A549 (cell line): ENCODE results near the gene ABCB1. TPM values are rescaled to one million over a fixed set of nuclear protein-coding genes. Genes with fewer than 3 reads are reported as not detected.

ENCODE experiments used
- ATAC-seq, 2 experiments: fragments of 200-7000 bp in 1 of 2; fragments of >200 bp in 1 of 2; cut with Nextera tagmentation in 1 of 2; cut with Tn5 transposase in 1 of 2; 3 replicates each; pipeline versions ENCODE4 v1.8.0 to v1.9.1; 2018 to 2020; ENCODE audit warnings: mild to moderate bottlenecking in 1 of 2, moderate library complexity in 1 of 2
- CTCF ChIA-PET: fragments of 300-600 bp; sonication (Branson Sonifier 250); formaldehyde crosslinking; extraction: SDS; loops from one replicate; lab custom pipeline; 2021; ENCODE audit warnings: antibody characterized with exemption, inconsistent platforms; lab: Yijun Ruan, JAX
- POLR2A ChIA-PET: fragments of 350-600 bp; formaldehyde crosslinking; extraction: SDS; loops from one replicate; lab custom pipeline; 2021; ENCODE audit warnings: antibody characterized with exemption, inconsistent platforms; lab: Yijun Ruan, JAX
- DNase-seq, 2 experiments: peaks; one replicate each; pipeline versions ENCODE4 v3.0.0 to v3.0.0-alpha.2; 2011 to 2016; ENCODE audit warnings: low read depth in 1 of 2, low spot score in 1 of 2
- FAIRE-seq: peaks from 2 replicates; lab custom pipeline; 2011; peaks lifted over from hg19 to GRCh38; lab: Jason Lieb, UNC
- H3K27ac ChIP-seq, 2 experiments: fragments of >200 bp; sonication (Bioruptor Twin); formaldehyde crosslinking; 3 replicates each; pipeline ENCODE4 v1.5.1; 2016 to 2017
- H3K4me1 ChIP-seq: fragments of >200 bp; sonication (Bioruptor Twin); formaldehyde crosslinking; 3 replicates; pipeline ENCODE4 v1.6.1; 2016
- H3K4me2 ChIP-seq: fragments of >200 bp; sonication (Bioruptor Twin); formaldehyde crosslinking; 3 replicates; pipeline ENCODE4 v1.6.1; 2016
- H3K4me3 ChIP-seq: fragments of >200 bp; sonication (Bioruptor Twin); formaldehyde crosslinking; 3 replicates; pipeline ENCODE4 v1.5.1; 2016
- H3K9me3 ChIP-seq: fragments of >200 bp; sonication (Bioruptor Twin); formaldehyde crosslinking; 3 replicates; pipeline ENCODE4 v1.6.1; 2016
- CBX8 ChIP-seq: fragments of 200-600 bp; sonication (generic); IDR thresholded peaks from 2 replicates; pipeline ENCODE4 v1.6.1; 2016
- CHD2 ChIP-seq: fragments of 150-350 bp; IDR thresholded peaks from 2 replicates; pipeline ENCODE4 v1.6.1; 2014; ENCODE audit warnings: low read length; ENCODE audit not compliant: partially characterized antibody
- EHMT2 ChIP-seq: fragments of 200-600 bp; sonication (generic); IDR thresholded peaks from 2 replicates; pipeline ENCODE4 v1.6.1; 2016; ENCODE audit warnings: antibody characterized with exemption, low read depth, mild to moderate bottlenecking, moderate library complexity
- FOSB ChIP-seq: fragments of 250-450 bp; sonication (Bioruptor Pico); IDR thresholded peaks from 2 replicates; pipeline ENCODE4 v1.5.0; 2020; ENCODE audit warnings: mild to moderate bottlenecking, moderate library complexity
- FOXS1 ChIP-seq: fragments of 250-450 bp; sonication (Bioruptor Pico); IDR thresholded peaks from 2 replicates; pipeline ENCODE4 v1.5.0; 2020; ENCODE audit warnings: mild to moderate bottlenecking, moderate library complexity
- KDM5A ChIP-seq: fragments of 200-600 bp; sonication (generic); IDR thresholded peaks from 2 replicates; pipeline ENCODE4 v1.6.1; 2016; ENCODE audit warnings: antibody characterized with exemption, mild to moderate bottlenecking
- MAZ ChIP-seq: fragments of 150-350 bp; IDR thresholded peaks from 2 replicates; pipeline ENCODE4 v1.6.1; 2014; ENCODE audit warnings: antibody characterized with exemption, low read depth, low read length, borderline replicate concordance
- NPAS2 ChIP-seq: fragments of 250-450 bp; sonication (Bioruptor Pico); IDR thresholded peaks from 2 replicates; pipeline ENCODE4 v1.8.0; 2022; ENCODE audit warnings: mild to moderate bottlenecking, moderate library complexity, borderline replicate concordance
- NR3C1 ChIP-seq: fragments of >200 bp; sonication (Bioruptor Twin); formaldehyde crosslinking; IDR thresholded peaks from 3 replicates; pipeline ENCODE4 v1.6.1; 2017
- POLR2AphosphoS2 ChIP-seq: conservative IDR thresholded peaks from 2 replicates; pipeline ENCODE4 v1.6.1; 2012; ENCODE audit warnings: low read length, improper control_type of control experiment, inconsistent platforms
- RNF2 ChIP-seq: fragments of 200-600 bp; sonication (generic); IDR thresholded peaks from 2 replicates; pipeline ENCODE4 v1.6.1; 2016; ENCODE audit warnings: low read depth, mild to moderate bottlenecking, antibody characterized with exemption, moderate library complexity, borderline replicate concordance
- SREBF2 ChIP-seq: fragments of 450-650 bp; IDR thresholded peaks from 2 replicates; pipeline ENCODE4 v1.6.1; 2014; ENCODE audit warnings: mild to moderate bottlenecking, moderate library complexity
- TP53 ChIP-seq: fragments of 250-450 bp; sonication (Bioruptor Pico); IDR thresholded peaks from 2 replicates; pipeline ENCODE4 v1.5.0; 2021; ENCODE audit warnings: mild to moderate bottlenecking, moderate library complexity
- WGBS: methylation state at CpG from one replicate; pipeline ENCODE4 v1.1.6; 2017; ENCODE audit errors: missing lambda C conversion rate; 5-methylcytosine and 5-hydroxymethylcytosine counted together
- polyA plus RNA-seq, 4 experiments: library from polyadenylated mRNA; depleted of rRNA in 3 of 4; stranded (reverse); fragments of >200 nt; fragmentation: RNase III in 1 of 4; extraction: RNeasy Plus Mini Kit Qiagen cat#74134 plus additional on column Dnase treatment in 1 of 4; gene quantifications; 2 replicates in 3 of 4; 3 replicates in 1 of 4; pipeline ENCODE4 v1.2.3, GENCODE V29; 2011 to 2017
- TF ChIP-seq, protein P1 (sequence below): fragments of 150-350 bp; IDR thresholded peaks from 2 replicates; pipeline ENCODE4 v1.6.1; 2014; ENCODE audit warnings: low read depth, mild to moderate bottlenecking, low read length
- TF ChIP-seq, protein P2 (sequence below): fragments of 250-450 bp; sonication (Bioruptor Pico); IDR thresholded peaks from 2 replicates; pipeline ENCODE4 v1.5.0; 2020; ENCODE audit warnings: low read depth, mild to moderate bottlenecking, moderate library complexity
- TF ChIP-seq, protein P3 (sequence below): fragments of 450-650 bp; IDR thresholded peaks from 2 replicates; pipeline ENCODE4 v1.6.1; 2014; ENCODE audit warnings: antibody characterized with exemption
- TF ChIP-seq, protein P4 (sequence below): fragments of >200 bp; sonication (Bioruptor Twin); formaldehyde crosslinking; IDR thresholded peaks from 2 replicates; pipeline ENCODE4 v1.6.1; 2016
- TF ChIP-seq, protein P5 (sequence below): fragments of >200 bp; sonication (Bioruptor Twin); formaldehyde crosslinking; IDR thresholded peaks from 3 replicates; pipeline ENCODE4 v1.6.1; 2016

ABCB1 gene
- polyA plus RNA-seq, 2 of the 4 experiments (the other 2 are of a cell fraction), result 0.05 TPM; not detected in 1

DNA sequence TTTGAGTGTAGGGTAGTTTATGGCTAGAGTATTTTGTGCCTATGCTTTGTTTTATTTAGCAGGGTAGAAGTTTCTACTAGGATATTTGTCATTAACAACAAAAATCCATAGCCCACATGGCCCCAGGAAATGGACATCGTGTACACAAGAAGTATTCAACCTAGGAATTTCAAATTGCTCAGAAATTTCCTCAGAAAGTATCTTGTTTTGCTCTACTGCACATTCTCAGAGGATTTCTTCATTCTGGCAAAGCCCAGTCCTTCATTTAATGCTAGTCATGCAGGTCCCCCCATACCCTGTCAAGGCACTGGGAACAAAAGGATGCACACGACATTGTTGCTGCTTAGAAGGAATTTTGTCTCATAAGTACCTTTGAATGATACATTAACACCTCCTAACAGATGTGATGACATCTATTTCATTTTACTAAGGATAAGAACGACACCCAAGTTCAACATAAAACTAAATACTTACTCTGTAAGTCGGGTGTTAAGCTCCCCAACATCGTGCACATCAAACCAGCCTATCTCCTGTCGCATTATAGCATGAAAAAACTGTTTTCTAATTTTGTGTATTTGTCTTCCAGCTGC is 34.3 kb downstream of the ABCB1 start:
- no peak overlapping the region for H3K27ac ChIP-seq
- DNase-seq (no peak), ATAC-seq (no peak), FAIRE-seq (no peak)
- TF ChIP-seq FOXS1 (CRISPR knock-in tag) (no peak), EHMT2 (no peak), POLR2AphosphoS2 (no peak), CHD2 (no peak), SREBF2 (no peak), TP53 (CRISPR knock-in tag) (no peak), RNF2 (no peak), CBX8 (no peak), KDM5A (no peak), NPAS2 (CRISPR knock-in tag) (no peak), FOSB (CRISPR knock-in tag) (no peak)
- TF ChIP-seq, protein P1, sequence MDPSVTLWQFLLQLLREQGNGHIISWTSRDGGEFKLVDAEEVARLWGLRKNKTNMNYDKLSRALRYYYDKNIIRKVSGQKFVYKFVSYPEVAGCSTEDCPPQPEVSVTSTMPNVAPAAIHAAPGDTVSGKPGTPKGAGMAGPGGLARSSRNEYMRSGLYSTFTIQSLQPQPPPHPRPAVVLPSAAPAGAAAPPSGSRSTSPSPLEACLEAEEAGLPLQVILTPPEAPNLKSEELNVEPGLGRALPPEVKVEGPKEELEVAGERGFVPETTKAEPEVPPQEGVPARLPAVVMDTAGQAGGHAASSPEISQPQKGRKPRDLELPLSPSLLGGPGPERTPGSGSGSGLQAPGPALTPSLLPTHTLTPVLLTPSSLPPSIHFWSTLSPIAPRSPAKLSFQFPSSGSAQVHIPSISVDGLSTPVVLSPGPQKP, result no peak
- TF ChIP-seq, protein P2, sequence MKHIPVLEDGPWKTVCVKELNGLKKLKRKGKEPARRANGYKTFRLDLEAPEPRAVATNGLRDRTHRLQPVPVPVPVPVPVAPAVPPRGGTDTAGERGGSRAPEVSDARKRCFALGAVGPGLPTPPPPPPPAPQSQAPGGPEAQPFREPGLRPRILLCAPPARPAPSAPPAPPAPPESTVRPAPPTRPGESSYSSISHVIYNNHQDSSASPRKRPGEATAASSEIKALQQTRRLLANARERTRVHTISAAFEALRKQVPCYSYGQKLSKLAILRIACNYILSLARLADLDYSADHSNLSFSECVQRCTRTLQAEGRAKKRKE (CRISPR knock-in tag), result no peak
- TF ChIP-seq, protein P3, sequence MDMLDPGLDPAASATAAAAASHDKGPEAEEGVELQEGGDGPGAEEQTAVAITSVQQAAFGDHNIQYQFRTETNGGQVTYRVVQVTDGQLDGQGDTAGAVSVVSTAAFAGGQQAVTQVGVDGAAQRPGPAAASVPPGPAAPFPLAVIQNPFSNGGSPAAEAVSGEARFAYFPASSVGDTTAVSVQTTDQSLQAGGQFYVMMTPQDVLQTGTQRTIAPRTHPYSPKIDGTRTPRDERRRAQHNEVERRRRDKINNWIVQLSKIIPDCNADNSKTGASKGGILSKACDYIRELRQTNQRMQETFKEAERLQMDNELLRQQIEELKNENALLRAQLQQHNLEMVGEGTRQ, result no peak
- TF ChIP-seq, protein P4, sequence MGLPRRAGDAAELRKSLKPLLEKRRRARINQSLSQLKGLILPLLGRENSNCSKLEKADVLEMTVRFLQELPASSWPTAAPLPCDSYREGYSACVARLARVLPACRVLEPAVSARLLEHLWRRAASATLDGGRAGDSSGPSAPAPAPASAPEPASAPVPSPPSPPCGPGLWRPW, result no peak
- TF ChIP-seq, protein P5, sequence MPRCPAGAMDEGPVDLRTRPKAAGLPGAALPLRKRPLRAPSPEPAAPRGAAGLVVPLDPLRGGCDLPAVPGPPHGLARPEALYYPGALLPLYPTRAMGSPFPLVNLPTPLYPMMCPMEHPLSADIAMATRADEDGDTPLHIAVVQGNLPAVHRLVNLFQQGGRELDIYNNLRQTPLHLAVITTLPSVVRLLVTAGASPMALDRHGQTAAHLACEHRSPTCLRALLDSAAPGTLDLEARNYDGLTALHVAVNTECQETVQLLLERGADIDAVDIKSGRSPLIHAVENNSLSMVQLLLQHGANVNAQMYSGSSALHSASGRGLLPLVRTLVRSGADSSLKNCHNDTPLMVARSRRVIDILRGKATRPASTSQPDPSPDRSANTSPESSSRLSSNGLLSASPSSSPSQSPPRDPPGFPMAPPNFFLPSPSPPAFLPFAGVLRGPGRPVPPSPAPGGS, result no peak
- no peak overlapping the region for H3K4me2 ChIP-seq
- ChIA-PET POLR2A (no interaction called here), CTCF (no interaction called here)
- no peaks in the 10 kb centered on the region for H3K4me1 ChIP-seq
- 23% methylated on average over 6 of the region's 6 CpGs for WGBS
- H3K9me3 ChIP-seq, result no peaks in the 10 kb centered on the region
- H3K4me3 ChIP-seq, result no peak overlapping the region

DNA sequence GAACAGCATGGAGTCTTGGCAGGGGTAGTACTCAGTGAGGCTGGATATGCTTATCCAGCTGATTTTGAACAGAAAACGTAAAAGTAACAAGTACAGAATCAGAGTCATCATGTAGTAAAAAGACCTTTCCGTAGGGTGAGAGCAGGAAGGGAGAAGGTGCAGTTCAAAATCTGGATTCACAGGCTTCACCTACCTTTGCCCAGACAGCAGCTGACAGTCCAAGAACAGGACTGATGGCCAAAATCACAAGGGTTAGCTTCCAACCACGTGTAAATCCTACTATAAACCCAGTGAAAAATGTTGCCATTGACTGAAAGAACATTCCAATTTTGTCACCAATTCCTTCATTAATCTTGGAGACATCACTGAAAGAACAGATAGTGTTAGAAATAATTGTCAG is 34.8 kb downstream of the ABCB1 start:
- no peak overlapping the region for H3K4me3 ChIP-seq
- CTCF ChIA-PET, result no interaction called here
- H3K27ac ChIP-seq, result no peak overlapping the region
- no peak overlapping the region for H3K4me2 ChIP-seq
- H3K9me3 ChIP-seq, result no peaks in the 10 kb centered on the region
- 9% methylated on average over 3 of the region's 3 CpGs for WGBS
- FAIRE-seq, result no peak
- no peak for DNase-seq
- H3K4me1 ChIP-seq, result no peaks in the 10 kb centered on the region
- TF ChIP-seq, protein P2 (CRISPR knock-in tag), result no peak
- TF ChIP-seq NR3C1 (no peak), MAZ (no peak), CHD2 (no peak)
- TF ChIP-seq, protein P3, result no peak
- ATAC-seq, result no peak
- POLR2A ChIA-PET, result no interaction called here
